Calu3 (cell line): Measurements from ENCODE around the gene STAP1. TPM values are rescaled to one million over a fixed set of nuclear protein-coding genes. Genes with fewer than 3 reads are reported as not detected.

Source experiments
- BruUV-seq: library from RNA; stranded (reverse); fragments of 400-500 nt; replicated peaks from 2 replicates; lab custom pipeline; 2021; lab: Mats Ljungman, UMichigan
- CTCF ChIA-PET: fragments of 300-600 bp; sonication (Branson Sonifier 250); formaldehyde crosslinking; loops from one replicate; lab custom pipeline; 2022; ENCODE audit warnings: antibody characterized with exemption; lab: Charles Lee
- DNase-seq: peaks from one replicate; pipeline ENCODE4 v3.0.0; 2022
- H3K27ac Mint-ChIP-seq: one replicate; pipeline ENCODE4 v1.8.0; 2022; ENCODE audit warnings: mixed read lengths; ENCODE audit not compliant: unreplicated experiment
- H3K27me3 Mint-ChIP-seq: one replicate; pipeline ENCODE4 v1.8.0; 2022; ENCODE audit warnings: mixed read lengths; ENCODE audit not compliant: unreplicated experiment
- H3K36me3 Mint-ChIP-seq: one replicate; pipeline ENCODE4 v1.8.0; 2022; ENCODE audit warnings: mild to moderate bottlenecking, moderate library complexity, mixed read lengths; ENCODE audit not compliant: insufficient read depth, unreplicated experiment
- H3K4me1 Mint-ChIP-seq: one replicate; pipeline ENCODE4 v1.8.0; 2022; ENCODE audit warnings: mild to moderate bottlenecking, low read depth, mixed read lengths; ENCODE audit not compliant: unreplicated experiment
- H3K4me3 Mint-ChIP-seq: one replicate; pipeline ENCODE4 v1.8.0; 2022; ENCODE audit warnings: mild to moderate bottlenecking, low read depth, moderate library complexity, mixed read lengths; ENCODE audit not compliant: unreplicated experiment
- H3K9me3 Mint-ChIP-seq: one replicate; pipeline ENCODE4 v1.8.0; 2022; ENCODE audit warnings: low read depth, mixed read lengths; ENCODE audit not compliant: unreplicated experiment
- intact Hi-C: fragments of 100-400 bp; cut with micrococcal nuclease; formaldehyde crosslinking; loops from one replicate; pipeline ENCODE4 v1.10.0; 2022; ENCODE audit not compliant: unreplicated experiment
- total RNA-seq: library from RNA; stranded (reverse); gene quantifications from 2 replicates; pipeline ENCODE4 v1.2.3, GENCODE V29; 2022
- TF ChIP-seq, protein P1 (sequence below): fragments of 200-600 bp; IDR thresholded peaks from one replicate; pipeline ENCODE4 v1.8.0; 2022; ENCODE audit warnings: antibody characterized with exemption; ENCODE audit not compliant: unreplicated experiment

The STAP1 gene
- total RNA-seq, 1 experiment from 2014 or later: not detected

DNA sequence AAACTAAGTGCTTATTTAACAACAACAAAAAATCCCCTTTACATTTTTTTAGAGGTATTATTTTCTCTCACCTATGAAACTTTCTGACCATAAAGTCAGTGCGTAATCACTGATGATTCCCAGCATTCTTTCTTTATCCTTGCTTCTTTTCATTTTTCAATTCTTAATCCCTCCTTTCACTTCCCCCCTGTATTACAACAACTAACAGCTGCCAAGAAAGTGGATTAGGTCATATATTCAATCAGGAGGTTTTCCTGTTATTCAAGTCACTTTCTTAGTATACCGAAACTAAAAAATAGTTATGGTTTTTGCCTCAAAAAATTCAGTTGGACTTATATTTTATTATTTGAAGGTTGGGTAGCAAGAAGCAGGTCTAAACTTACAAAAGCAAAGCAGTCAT, 2.1 kb upstream of the STAP1 start:
- H3K27me3 Mint-ChIP-seq: no peaks in the 10 kb centered on the region
- intact Hi-C loops: no loop called here
- no peaks in the 10 kb centered on the region for H3K9me3 Mint-ChIP-seq
- CTCF ChIA-PET: no interaction called here
- H3K27ac Mint-ChIP-seq: no peak overlapping the region
- H3K4me1 Mint-ChIP-seq: no peaks in the 10 kb centered on the region
- H3K4me3 Mint-ChIP-seq: no peak overlapping the region
- DNase-seq: no peak
- no TSS peak for BruUV-seq
- no peaks in the 10 kb centered on the region for H3K36me3 Mint-ChIP-seq
- TF ChIP-seq, protein P1, sequence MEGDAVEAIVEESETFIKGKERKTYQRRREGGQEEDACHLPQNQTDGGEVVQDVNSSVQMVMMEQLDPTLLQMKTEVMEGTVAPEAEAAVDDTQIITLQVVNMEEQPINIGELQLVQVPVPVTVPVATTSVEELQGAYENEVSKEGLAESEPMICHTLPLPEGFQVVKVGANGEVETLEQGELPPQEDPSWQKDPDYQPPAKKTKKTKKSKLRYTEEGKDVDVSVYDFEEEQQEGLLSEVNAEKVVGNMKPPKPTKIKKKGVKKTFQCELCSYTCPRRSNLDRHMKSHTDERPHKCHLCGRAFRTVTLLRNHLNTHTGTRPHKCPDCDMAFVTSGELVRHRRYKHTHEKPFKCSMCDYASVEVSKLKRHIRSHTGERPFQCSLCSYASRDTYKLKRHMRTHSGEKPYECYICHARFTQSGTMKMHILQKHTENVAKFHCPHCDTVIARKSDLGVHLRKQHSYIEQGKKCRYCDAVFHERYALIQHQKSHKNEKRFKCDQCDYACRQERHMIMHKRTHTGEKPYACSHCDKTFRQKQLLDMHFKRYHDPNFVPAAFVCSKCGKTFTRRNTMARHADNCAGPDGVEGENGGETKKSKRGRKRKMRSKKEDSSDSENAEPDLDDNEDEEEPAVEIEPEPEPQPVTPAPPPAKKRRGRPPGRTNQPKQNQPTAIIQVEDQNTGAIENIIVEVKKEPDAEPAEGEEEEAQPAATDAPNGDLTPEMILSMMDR: no peak

GRCh38 chr4:67565284-67565683, 6.8 kb downstream of the STAP1 start:
- H3K27ac Mint-ChIP-seq: no peak overlapping the region
- H3K27me3 Mint-ChIP-seq: no peaks in the 10 kb centered on the region
- no peaks in the 10 kb centered on the region for H3K4me1 Mint-ChIP-seq
- DNase-seq: no peak
- CTCF ChIA-PET: no interaction called here
- no TSS peak for BruUV-seq
- no peaks in the 10 kb centered on the region for H3K9me3 Mint-ChIP-seq
- H3K4me3 Mint-ChIP-seq: no peak overlapping the region
- TF ChIP-seq, protein P1: no peak
- intact Hi-C loops: no loop called here
- H3K36me3 Mint-ChIP-seq: peaks cover 7% of the 10 kb centered on the region

GRCh38 chr4:67566335-67566734, 7.8 kb downstream of the STAP1 start:
- BruUV-seq: no TSS peak
- H3K36me3 Mint-ChIP-seq: peaks cover 7% of the 10 kb centered on the region

DNA sequence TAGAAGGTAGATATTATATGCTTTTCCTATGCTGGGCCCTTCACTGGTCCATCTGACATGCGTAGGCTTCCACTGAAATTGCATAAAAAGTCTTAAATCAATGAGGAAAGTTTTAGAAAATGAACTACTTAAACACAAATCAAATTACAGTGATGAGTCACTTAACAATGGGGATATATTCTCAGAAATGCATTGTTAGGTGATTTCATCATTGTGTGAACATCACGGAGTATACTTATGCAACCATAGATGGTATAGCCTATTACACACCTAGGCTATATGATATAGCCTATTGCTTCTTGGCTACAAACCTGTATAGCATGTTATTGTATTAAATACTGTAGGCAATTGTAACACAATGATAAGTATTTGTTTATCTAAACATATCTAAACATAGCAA, 10.3 kb downstream of the STAP1 start:
- no peak for DNase-seq
- H3K36me3 Mint-ChIP-seq: no peaks in the 10 kb centered on the region
- H3K27ac Mint-ChIP-seq: no peak overlapping the region
- no peaks in the 10 kb centered on the region for H3K27me3 Mint-ChIP-seq
- intact Hi-C loops: no loop called here
- TF ChIP-seq, protein P1: no peak
- no peaks in the 10 kb centered on the region for H3K4me1 Mint-ChIP-seq
- BruUV-seq: no TSS peak
- H3K4me3 Mint-ChIP-seq: no peak overlapping the region
- CTCF ChIA-PET: interaction anchor here (0.8 kb wide), 1 partner anchor 29 kb away, joined by 3 read pairs; no protein-coding TSS in a partner anchor
- H3K9me3 Mint-ChIP-seq: no peaks in the 10 kb centered on the region

More at GRCh38 chr4:67566335-67566734, 7.8 kb downstream of the STAP1 start:
- no peak for DNase-seq
- Mint-ChIP-seq H3K9me3 (no peaks in the 10 kb centered on the region), H3K27ac (no peak overlapping the region), H3K27me3 (no peaks in the 10 kb centered on the region), H3K4me1 (no peaks in the 10 kb centered on the region), H3K4me3 (no peak overlapping the region)
- intact Hi-C loops: no loop called here
- CTCF ChIA-PET: no interaction called here
- TF ChIP-seq, protein P1: no peak
